ENCODE measurements around the gene ZC3H15.
"Not testable (repeated sequence)": the region's sequence is repeated elsewhere in the genome, so short reads cannot be mapped to it uniquely, and the experiment has no call there.

Gene ZC3H15

DNA sequence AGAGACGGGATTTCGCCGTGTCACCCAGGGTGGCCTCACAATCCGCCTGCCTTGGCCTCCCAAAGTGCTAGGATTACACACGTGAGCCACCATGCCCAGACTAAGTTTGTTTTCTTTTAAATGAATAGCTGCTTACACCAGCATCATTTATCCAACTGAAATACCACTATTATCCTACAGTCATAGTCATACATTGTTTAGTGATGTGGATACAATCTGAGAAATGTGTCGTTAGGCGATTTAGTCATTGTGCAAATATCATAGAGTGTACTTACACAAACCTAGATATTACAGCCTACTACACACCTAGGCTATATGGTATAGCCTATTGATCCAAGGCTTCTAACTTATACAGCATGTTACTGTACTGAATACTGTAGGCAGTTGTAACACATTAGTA is 10.3 kb downstream of the ZC3H15 start:
- DNase-seq: no peak

DNA sequence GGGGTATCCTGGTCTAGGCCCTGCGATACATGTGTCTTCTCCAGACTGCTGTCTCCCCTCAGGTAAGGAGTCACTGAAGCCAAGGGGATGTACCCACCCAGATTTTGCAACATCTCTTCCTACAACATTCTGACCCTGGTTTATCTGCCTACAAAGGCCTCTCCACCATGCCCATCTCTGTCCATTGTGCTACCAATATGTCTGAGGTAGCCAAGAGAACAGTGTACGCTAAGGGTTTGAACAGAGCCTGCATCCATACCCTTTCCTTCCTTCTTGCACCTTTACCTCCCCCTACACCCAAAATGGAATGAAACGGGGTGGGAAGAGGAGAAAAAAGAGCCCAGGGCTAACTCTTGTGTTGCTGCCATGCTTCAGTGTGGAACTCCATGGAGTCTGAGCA is 11.9 kb downstream of the ZC3H15 start:
- no peak for DNase-seq

DNA sequence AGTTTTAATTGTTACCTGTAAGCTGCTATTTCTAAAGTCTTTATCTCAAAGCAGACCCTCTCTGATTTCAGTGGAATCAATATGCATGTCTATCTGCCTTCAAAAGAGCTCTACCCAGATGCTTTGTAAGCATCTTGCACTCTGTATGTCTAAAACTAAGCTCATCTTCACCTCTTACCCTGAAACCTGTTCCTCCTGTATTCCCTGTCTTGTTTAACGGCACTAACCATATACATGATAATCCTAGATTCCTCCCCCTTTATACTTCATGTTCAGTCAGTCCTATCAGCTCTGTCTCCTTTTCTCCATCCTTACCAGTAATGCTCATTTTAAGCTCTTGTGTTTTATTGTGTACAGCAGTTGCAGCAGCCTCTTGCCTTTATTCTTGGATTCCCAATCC is 12.8 kb downstream of the ZC3H15 start:
- DNase-seq: no peak

DNA sequence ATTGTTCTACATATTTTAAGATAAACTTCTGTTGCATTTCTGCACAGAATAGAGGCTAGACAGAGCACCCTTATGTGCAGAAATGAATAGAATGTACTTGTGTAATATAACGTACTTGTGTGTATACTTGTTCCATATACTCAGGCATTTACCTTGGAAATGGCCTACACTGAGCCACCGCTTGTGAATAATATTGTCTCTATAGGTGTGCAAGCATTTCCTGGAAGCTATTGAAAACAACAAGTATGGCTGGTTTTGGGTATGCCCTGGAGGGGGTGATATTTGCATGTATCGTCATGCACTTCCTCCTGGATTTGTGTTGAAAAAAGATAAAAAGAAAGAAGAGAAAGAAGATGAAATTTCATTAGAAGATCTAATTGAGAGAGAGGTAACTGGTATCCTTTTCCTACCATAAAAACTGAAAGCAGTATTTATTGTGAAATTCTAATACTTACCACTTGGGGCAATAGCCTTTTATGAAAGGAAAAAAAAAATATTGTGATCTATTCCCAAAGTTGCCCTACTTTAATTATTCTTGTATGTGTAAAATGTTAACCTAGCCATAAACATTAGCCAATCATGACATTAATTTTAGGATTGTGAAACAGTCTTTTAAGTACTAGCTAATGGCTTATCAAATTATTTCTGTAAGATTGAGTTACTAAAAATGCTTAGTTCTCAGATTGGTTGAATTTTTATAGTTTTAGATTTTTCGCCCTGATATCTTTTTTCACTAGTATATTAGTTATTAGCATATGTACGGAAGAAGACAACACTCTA is 18.0 kb downstream of the ZC3H15 start:
- peak; percentile 27 for DNase-seq

DNA sequence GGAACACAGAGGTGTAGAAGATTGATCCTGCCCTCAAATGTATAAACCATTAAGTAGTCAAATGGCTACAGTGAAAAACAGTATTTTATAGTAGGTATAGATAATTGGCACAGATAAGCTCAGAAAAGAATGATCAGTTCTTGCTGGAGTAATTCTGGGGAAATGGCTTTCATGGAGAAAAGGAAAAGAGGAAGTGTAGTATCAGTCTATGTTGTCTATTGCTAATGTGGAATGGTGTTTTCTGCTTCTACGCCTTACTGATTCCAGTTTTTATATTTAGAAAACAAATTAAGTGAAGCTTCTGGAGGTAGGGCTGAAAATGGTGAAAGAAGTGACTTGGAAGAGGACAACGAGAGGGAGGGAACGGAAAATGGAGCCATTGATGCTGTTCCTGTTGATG is 22.2 kb downstream of the ZC3H15 start:
- DNase-seq: no peak

DNA sequence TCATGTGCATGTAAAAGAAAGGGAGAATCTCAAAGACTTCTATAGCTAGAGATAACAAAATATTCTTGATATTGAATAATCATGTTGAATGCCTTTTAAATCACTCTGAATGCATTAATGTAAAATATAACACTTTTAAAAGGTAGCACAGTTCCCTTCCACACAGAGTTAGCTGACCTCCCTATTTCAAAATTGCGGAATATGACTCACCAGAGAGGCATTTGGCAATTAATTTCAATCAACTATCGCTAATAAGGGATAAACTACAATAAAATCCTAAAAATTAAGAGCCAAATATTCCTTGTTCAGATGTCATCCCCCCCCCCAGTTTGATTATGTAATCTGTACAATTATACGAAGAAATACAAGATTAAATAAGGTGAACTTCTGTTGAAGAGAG is 29.3 kb downstream of the ZC3H15 start:
- no peak for DNase-seq

DNA sequence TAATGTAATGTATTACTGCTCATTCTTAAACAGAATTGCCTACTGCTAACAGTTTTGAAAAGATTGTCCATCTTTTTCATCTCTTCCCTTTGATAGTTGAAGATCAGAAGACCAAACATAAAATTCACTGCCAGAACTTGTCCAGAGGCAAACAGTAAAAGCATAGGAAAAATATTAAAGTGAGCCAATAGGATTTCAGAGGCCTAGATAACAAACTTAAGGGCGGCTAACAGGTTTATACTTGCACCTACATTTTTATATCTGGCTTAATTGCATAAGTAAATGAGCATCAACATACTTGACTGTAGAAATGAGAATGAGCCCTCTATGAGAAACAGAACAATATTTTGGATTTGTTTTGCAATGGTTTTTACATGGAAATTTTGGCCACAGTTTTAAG is 30.3 kb downstream of the ZC3H15 start:
- no peak for DNase-seq

DNA sequence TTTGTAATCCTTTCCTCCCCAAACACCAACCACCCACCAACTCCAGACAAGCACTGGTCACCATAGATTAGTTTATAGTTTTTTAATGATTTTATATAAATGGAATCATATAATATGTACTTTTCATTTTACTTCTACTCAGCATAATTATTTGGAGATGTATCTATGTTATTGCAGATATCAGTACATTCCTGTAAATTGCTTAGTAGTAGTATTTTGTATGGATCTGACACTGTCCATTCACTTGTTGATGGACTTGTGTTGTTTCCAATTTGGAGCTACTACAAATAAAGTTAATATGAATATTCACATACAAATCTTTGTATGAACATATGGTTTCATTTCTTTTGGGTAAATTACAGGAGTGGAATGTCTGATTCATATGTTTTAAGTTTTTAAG is 31.0 kb downstream of the ZC3H15 start:
- no peak for DNase-seq

DNA sequence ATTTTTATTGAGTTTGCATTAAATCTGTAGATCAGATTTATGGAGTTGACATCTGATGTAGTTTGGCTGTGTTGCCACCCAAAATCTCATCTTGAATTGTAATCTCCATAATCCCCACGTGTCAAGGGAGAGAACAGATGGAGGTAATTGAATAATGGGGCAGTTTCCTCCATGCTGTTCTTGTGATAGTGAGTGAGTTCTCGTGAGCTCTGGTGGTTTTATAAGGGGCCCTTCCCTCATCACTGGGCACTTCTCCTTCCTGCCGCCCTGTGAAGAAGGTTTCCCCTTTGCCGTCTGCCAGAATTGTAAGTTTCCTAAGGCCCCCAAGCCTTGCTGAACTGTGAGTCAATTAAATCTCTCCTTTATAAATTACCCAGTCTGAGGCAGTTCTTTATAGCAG is 32.2 kb downstream of the ZC3H15 start:
- no peak for DNase-seq

DNA sequence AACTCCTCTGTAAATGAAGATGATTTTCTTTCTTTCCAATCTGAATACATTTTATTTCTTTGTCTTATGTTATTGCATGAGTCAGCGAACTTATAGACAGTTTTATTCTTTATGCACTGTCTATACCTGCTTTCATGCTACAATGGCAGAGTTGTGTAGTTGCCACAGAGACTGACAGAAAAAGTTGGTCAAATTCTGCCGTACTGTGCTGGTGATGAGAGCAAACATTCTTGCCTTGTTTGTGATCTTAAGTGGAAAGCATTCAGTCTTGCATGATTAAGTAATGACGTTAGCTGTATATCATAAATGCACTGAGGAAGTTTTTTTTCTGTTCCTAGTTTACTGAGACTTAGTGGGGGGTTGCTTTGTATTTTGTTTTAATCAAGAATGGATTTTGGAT is 32.9 kb downstream of the ZC3H15 start:
- no peak for DNase-seq

DNA sequence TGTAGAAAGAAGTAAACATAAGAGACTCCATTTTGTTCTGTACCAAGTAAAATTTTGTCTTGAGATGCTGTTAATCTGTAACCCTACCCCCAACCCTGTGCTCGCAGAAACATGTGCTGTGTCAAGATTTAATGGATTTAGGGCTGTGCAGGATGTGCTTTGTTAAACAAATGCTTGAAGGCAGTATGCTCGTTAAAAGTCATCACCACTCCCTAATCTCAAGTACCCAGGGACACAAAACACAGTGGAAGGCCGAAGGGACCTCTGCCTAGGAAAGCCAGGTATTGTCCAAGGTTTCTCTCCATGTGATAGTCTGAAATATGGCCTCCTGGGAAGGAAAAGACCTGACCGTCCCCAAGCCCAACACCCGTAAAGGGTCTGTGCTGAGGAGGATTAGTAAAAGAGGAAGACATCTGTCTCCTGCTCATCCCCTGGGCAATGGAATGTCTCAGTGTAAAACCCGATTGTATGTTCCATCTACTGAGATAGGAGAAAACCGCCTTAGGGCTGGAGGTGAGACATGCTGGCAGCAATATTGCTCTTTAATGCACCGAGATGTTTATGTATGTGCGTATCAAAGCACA is 35.6 kb downstream of the ZC3H15 start:
- DNase-seq: not testable (repeated sequence)

DNA sequence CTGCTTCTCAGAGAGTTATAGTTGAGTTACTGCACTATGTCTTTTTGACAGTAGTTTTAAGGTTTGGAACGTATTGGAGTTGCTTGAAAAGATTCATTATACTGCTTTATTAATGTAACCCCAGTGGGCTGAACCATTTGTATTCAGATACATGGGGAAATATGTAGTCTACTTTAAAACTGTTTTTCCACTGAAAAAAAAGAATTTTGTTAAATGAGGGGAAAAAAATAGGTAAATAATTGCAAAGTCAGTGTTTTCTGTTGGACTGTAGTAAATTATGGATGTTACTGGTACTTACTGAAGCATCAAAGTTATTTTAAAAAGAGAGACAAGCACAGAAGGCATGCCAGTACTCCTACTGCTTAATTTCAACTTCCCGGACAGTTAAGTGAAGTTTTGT is 36.4 kb downstream of the ZC3H15 start:
- DNase-seq: no peak

DNA sequence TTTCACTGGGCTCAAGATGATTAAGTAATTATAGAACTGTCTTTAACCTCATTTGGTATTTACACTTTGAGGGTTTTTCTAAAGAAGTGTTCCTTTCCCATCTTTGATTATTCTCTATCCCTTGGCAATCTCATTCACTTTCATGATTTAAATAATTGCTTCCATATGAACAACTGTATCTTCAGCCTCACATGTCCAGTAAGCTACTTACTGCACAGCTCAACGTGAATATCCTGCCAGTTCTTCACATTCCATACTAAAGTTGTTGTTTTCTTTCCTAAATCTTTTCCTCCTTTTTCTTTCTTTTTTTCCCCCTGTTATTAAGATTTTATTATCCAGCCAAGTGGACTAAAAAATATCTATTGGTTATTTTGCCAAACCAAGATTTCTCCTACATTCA is 37.7 kb downstream of the ZC3H15 start:
- DNase-seq: no peak

DNA sequence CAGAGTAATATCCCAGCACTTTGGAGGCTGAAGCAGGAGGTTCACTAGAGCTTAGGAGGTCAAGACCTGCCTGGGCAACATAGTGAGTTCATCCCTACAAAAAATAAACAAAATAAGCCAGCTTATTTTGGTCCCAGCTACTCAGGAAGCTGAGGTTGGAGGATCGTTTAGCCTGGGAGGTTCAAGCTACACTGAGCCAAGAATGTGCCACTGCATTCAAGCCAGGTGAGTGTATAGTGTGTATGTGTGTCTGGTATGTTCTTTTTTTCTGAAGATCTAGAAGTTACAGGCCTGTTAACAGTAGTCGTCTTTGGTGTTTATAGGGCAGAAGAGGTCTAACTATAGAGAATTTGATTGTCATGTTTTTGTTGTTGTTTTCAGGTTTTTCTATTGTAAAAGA is 40.2 kb downstream of the ZC3H15 start:
- no peak for DNase-seq

DNA sequence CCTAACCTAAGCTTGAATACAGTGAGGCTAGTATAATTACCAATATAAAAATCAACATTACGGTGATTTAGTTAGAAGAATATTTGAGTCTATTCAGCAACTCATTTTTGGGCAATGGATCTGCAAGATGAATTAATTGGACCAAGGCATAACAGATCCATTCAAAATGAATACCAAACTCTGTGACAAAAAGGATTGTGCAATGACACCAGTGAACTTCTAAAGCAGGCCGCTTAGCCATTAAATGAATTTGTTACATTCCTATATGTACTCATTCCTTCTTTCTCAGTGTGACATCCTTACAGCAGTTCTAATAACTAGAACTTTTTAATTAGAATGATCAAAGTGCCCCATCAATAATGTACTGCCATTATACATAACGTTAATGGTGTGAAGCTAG is 44.3 kb downstream of the ZC3H15 start:
- DNase-seq: no peak

DNA sequence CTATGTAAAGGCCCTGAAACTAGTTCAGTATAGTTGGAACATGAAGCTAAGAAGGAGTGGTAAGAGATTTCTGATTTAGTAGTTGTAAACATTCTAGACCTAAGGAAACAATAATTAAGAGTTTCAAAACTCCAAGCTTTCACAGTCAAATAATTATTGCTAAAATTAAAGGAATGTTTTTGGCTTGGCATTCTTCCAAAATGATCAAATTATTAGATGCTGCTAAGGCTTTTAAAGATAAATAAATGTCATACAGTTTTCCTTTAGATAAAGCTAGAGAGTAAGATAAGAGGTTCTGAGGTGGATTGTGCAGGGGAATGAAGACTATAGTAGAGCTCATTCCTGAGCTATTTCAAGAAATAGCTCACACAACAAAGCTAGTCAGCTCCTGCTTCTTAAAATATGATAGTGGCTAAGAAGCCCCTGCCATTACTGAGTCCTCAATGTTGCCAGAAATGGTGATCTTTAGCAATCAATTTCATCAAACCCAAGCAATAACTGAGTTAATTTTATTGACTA is 45.3 kb downstream of the ZC3H15 start:
- no peak for DNase-seq

DNA sequence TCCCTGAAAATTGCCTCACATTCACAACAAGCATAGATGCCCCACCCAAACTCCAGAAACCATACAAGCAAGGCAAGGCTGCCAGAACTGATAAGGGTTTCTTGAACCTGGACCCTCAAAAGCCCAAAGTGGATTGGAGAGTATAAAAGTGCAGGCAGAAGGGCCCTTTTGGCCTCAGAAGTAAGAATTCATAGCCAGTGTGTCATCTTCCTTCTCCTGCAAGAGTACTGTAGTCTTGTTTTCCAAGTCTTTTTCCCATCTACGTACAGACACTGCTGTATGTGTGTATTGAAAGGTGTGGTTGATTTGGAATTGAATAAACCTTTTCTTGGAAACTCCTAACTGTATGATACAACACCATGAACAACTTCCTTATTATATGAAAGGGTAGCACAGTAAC is 46.8 kb downstream of the ZC3H15 start:
- DNase-seq: no peak

DNA sequence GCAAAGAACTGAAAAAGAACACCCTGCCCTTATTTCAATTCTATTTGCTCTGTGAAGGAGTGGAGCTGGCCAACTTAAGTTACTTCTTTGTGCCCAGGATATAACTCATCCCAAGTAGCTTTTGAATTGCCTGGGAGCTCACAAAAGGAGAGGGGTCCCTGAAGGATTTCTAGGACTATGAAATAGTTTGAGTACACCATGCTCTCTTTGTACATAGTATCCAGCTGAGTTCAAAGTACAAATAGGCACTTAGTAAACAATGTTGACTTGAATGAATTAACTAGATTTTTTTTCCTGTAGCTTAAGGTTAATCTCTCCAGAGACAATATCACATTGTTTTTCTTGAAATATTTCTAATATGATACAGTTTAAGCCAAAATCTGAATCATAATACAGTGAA is 47.7 kb downstream of the ZC3H15 start:
- no peak for DNase-seq

DNA sequence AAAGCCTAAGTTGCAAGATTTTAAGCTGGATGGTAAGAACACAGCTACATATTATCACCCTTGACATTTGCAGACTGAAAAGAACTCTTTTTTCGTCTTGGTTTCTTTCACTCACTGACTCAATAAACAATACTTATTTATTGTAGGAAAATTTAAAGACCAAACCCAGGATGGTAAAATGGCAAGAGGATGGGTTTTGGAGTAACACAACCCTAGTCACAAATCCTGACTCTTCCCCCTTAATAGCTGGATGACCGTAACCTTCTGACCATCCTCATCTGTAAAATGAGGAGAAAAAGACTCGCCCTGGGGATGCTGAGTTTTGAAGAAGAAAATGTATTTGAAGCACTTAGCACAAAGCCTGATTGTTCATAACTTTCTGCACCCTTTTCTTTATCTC is 48.3 kb downstream of the ZC3H15 start:
- no peak for DNase-seq

DNA sequence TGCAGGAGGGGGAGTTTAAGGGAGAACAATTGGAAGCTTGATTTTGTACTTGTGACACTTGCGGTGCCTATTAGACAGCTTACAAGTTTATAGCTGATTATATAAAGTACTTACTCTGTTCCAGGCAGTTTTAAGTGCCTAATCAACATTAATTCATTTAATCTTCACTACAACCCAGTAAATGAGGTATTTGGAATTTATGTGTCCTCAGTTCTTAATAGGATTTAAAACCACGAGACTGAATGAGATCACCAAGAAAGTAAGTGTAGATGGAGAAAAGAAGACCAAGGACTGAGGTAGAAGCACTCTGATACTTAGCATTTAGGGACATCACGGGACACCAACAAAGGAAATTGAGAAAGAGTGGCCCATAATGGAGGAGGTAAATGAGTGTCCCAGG is 49.8 kb downstream of the ZC3H15 start:
- no peak for DNase-seq

DNA sequence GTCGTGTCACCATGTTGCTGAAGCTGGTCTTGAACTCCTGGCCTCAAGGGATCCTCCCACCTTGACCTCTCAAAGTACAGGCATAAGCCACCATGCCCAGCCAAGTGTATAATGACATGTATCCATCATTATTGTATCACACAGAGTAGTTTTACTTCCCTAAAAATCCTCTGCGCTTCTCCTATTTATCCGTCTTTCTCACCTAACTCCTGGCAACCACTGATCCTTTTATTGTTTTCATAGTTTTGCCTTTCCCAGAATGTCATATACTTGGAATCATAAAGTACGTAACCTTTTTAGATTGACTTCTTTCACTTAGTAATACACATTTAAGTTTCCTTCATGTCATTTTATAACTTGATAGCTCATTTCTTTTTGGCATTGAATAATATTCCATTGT is 51.0 kb downstream of the ZC3H15 start:
- DNase-seq: no peak

DNA sequence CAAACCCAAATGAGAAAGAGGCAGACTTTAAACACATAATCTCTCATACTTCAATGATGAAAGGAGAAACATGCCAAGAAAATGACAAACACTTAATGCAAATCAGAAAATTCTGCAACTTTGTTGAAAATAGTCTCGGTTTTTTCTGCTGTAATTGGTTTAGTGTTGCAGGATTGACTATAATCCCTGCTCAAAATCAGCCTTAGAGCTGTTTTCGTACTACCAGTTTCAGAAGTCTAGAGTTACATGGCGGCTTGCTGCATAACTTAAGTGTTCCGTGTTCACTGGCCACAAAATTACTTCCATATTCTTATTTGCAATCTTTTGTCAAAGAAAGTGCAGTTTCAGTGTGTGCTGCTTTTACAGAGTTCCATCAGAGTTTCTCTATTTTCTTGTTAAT is 54.9 kb downstream of the ZC3H15 start:
- DNase-seq: no peak

DNA sequence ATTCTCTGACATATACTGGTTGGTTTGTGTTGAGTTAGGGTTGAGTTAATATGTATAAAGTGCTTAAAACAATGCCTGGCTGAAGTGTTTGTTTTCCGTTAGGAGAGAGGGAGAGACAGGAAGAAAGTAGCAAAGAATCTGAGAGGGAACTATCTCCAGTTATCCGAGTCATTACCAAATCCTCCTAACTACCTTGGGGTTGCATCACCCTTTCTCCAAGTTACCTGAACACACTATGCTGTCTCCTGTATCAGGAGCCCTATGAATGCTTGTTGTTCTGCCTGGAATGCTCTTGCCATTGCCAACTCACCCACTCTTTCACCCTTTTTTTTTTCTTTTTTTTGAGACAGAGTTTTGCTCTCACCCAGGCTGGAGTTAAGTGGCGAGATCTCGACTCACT is 55.9 kb downstream of the ZC3H15 start:
- DNase-seq: no peak

DNA sequence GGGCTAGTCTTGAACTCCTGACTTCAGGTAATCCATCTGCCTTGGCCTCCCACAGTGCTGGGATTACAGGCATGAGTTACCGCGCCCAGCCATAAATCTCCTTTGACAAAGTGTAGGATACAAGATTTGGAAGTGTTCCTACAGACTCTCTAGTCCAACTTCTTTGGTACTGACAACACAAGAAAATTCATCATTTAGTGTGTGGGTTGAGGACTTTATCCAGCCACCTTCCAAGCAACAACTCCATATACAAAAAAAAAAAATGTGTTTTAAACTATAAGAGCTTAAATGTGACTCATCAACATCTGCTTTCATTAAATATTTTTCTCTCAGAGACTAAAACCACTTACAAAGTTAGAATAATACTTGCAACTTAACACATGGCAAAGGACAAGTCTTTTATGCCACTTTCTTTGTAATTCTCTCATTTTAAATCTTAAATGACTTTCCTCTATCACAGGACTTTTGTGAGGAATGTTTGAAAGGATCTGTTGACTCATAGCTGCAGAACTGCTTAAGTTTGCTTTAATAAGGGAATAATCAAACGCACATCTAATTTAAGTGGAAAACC is 57.6 kb downstream of the ZC3H15 start:
- DNase-seq: no peak

DNA sequence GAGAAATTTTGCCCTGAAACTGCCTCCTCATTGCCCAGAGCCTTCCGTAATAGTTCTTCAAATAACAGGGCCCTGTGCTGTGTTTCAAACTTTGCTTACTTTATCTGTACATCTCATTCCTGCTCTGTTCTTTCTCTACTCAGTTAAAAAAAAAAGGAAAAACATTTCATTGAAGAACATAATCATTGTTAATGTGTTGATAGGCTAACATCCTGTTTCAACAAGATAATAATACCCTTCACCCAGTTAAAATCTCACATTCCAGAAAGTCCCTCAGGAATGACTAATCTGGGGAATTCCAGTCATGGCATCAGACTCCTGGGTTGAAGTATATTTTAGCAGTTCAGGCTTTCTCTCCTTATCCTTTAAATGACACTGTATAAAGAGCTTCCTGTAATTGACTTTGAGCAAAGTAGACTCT is 58.2 kb downstream of the ZC3H15 start:
- DNase-seq: no peak

Data from CD4-positive, alpha-beta T cell treated with Interleukin-21 for 1 hour (primary cell).